Transverse colon (tissue), 4 donors: Measurements from ENCODE around the gene PAPOLA.

Experiments used
- CTCF ChIP-seq, 5 experiments: fragments of 200-600 bp in 3 of 5; fragments of 450-650 bp in 2 of 5; sonication (generic) in 3 of 5; IDR thresholded peaks; 1 replicate in 2 of 5; 2 replicates in 3 of 5; pipeline ENCODE4 v1.5.1; 2016 to 2017; ENCODE audit warnings: antibody characterized with exemption in 5 of 5, inconsistent platforms in 3 of 5, mild to moderate bottlenecking in 2 of 5, moderate library complexity in 1 of 5
- EP300 ChIP-seq: sonication (generic); formaldehyde crosslinking; IDR thresholded peaks from one replicate; pipeline ENCODE4 v1.6.1; 2017; ENCODE audit warnings: antibody characterized with exemption, low read depth
- POLR2AphosphoS5 ChIP-seq, 3 donors: sonication (generic); formaldehyde crosslinking; IDR thresholded peaks; one replicate each; pipeline ENCODE4 v1.6.1; 2016; ENCODE audit warnings: antibody characterized with exemption in 3 of 3

- no peak for TF ChIP-seq EP300
- no peak for TF ChIP-seq POLR2AphosphoS5 (IDR thresholded peaks at IDR 0.05)
- TF ChIP-seq CTCF (IDR thresholded peaks at IDR 0.05): no peak
Observed at GRCh38 chr14:96590190-96590864, 88.1 kb downstream of the PAPOLA start.
